HG03045 (cell line): ENCODE results near the gene CHRNA5.
A peak's percentile ranks its signal among the peaks of the same experiment; 100 is the strongest.
"Not testable (repeated sequence)": the region's sequence is repeated elsewhere in the genome, so short reads cannot be mapped to it uniquely, and the experiment has no call there.

Experiments
- ATAC-seq: cut with Tn5 transposase; IDR thresholded peaks from one replicate; pipeline ENCODE4 v1.9.1; 2021; ENCODE audit warnings: mild to moderate bottlenecking, moderate library complexity; ENCODE audit not compliant: unreplicated experiment

Gene CHRNA5

GRCh38 chr15:78564743-78565096 lies 600 bp upstream of the CHRNA5 start:
- ATAC-seq = peak; percentile 14

GRCh38 chr15:78565951-78566774 lies 843 bp downstream of the CHRNA5 start:
- ATAC-seq = peak; percentile 29

GRCh38 chr15:78567531-78567930 lies 2.2 kb downstream of the CHRNA5 start:
- no peak for ATAC-seq

GRCh38 chr15:78570710-78571109 lies 5.4 kb downstream of the CHRNA5 start:
- no peak for ATAC-seq

- ATAC-seq = no peak
These were observed 6.1 kb downstream of the CHRNA5 start for GRCh38 chr15:78571382-78571781.

GRCh38 chr15:78573416-78573815 lies 8.1 kb downstream of the CHRNA5 start:
- ATAC-seq = no peak

- no peak for ATAC-seq
These were observed 9.6 kb downstream of the CHRNA5 start for GRCh38 chr15:78574944-78575343.

- no peak for ATAC-seq
These were observed 32.3 kb downstream of the CHRNA5 start for GRCh38 chr15:78597583-78597982.

GRCh38 chr15:78598348-78598747 lies 33.0 kb downstream of the CHRNA5 start:
- ATAC-seq = no peak

- no peak for ATAC-seq
These were observed 33.9 kb downstream of the CHRNA5 start for GRCh38 chr15:78599189-78599588.

- no peak for ATAC-seq
These were observed 38.1 kb downstream of the CHRNA5 start for GRCh38 chr15:78603467-78603866.

GRCh38 chr15:78604420-78604819 lies 39.1 kb downstream of the CHRNA5 start:
- ATAC-seq = no peak

- no peak for ATAC-seq
These were observed 39.9 kb downstream of the CHRNA5 start for GRCh38 chr15:78605201-78605600.

GRCh38 chr15:78605680-78606079 lies 40.4 kb downstream of the CHRNA5 start:
- ATAC-seq = no peak

GRCh38 chr15:78609551-78609950 lies 44.2 kb downstream of the CHRNA5 start:
- ATAC-seq = not testable (repeated sequence)

GRCh38 chr15:78614021-78614420 lies 48.7 kb downstream of the CHRNA5 start:
- no peak for ATAC-seq

- no peak for ATAC-seq
These were observed 49.9 kb downstream of the CHRNA5 start for GRCh38 chr15:78615151-78615589.

- ATAC-seq = no peak
These were observed 51.2 kb downstream of the CHRNA5 start for GRCh38 chr15:78616506-78616905.

GRCh38 chr15:78617076-78617475 lies 51.8 kb downstream of the CHRNA5 start:
- ATAC-seq = no peak

GRCh38 chr15:78617516-78617915 lies 52.2 kb downstream of the CHRNA5 start:
- ATAC-seq = no peak

- no peak for ATAC-seq
These were observed 52.7 kb downstream of the CHRNA5 start for GRCh38 chr15:78618064-78618463.

- no peak for ATAC-seq
These were observed 53.2 kb downstream of the CHRNA5 start for GRCh38 chr15:78618490-78618934.
